OCI-LY7 (cell line): ENCODE measurements around the gene PIH1D1.
"Not testable (repeated sequence)": the region's sequence is repeated elsewhere in the genome, so short reads cannot be mapped to it uniquely, and the experiment has no call there.

Experiments used
- EZH2phosphoT487 ChIP-seq: fragments of 200-600 bp; sonication (generic); IDR thresholded peaks from 2 replicates; pipeline ENCODE4 v1.6.1; 2018; ENCODE audit warnings: low read depth, borderline replicate concordance, mild to moderate bottlenecking, mixed run types, antibody characterized with exemption, low read length, moderate library complexity, mixed read lengths
- TF ChIP-seq, protein P1 (sequence below): fragments of 200-600 bp; sonication (generic); conservative IDR thresholded peaks from 2 replicates; pipeline ENCODE4 v1.5.1; 2014; ENCODE audit warnings: mild to moderate bottlenecking, antibody characterized with exemption, low read length, moderate library complexity, mixed read lengths

- TF ChIP-seq, protein P1, sequence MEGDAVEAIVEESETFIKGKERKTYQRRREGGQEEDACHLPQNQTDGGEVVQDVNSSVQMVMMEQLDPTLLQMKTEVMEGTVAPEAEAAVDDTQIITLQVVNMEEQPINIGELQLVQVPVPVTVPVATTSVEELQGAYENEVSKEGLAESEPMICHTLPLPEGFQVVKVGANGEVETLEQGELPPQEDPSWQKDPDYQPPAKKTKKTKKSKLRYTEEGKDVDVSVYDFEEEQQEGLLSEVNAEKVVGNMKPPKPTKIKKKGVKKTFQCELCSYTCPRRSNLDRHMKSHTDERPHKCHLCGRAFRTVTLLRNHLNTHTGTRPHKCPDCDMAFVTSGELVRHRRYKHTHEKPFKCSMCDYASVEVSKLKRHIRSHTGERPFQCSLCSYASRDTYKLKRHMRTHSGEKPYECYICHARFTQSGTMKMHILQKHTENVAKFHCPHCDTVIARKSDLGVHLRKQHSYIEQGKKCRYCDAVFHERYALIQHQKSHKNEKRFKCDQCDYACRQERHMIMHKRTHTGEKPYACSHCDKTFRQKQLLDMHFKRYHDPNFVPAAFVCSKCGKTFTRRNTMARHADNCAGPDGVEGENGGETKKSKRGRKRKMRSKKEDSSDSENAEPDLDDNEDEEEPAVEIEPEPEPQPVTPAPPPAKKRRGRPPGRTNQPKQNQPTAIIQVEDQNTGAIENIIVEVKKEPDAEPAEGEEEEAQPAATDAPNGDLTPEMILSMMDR: not testable (repeated sequence)
- not testable (repeated sequence) for TF ChIP-seq EZH2phosphoT487
Observed at GRCh38 chr19:49473501-49473867, 21.9 kb upstream of the PIH1D1 start.
